Measurements from ENCODE around the gene NCAM1. TPM values are rescaled to one million over a fixed set of nuclear protein-coding genes. Genes with fewer than 3 reads are reported as not detected.
A peak's percentile ranks its signal among the peaks of the same experiment; 100 is the strongest.

NCAM1 gene
- total RNA-seq, 1 experiment from 2014 or later: 12.0 TPM

GRCh38 chr11:113192121-113192925, 231.1 kb downstream of the NCAM1 start:
- no peak for DNase-seq (ENCODE audit: low spot score)
- Histone ChIP-seq H3K9me3 (ENCODE audit: low read depth, low read length, poor library complexity, severe bottlenecking) (no peaks in the 10 kb centered on the region), H3K4me3 (ENCODE audit: low read depth, low read length, poor library complexity, severe bottlenecking) (no peak overlapping the region), H3K4me1 (ENCODE audit: insufficient read depth, low read length, poor library complexity, severe bottlenecking) (peaks cover 10% of the 10 kb centered on the region), H3K27ac (ENCODE audit: low read depth, low read length, poor library complexity, severe bottlenecking) (no peak overlapping the region), H3K27me3 (replicated peaks; ENCODE audit: insufficient read depth, low read depth, low read length, poor library complexity) (no peaks in the 10 kb centered on the region), H3K36me3 (ENCODE audit: insufficient read depth, low read length, poor library complexity, severe bottlenecking) (no peaks in the 10 kb centered on the region)
- BruUV-seq (replicated peaks): no TSS peak
- ChIA-PET POLR2A (ENCODE audit: low non-redundant PET) (no interaction called here), CTCF (no interaction called here)
- no peak for TF ChIP-seq CTCF (conservative IDR thresholded peaks at IDR 0.05; ENCODE audit: low read depth, low read length)
- no peak for TF ChIP-seq EZH2 (IDR thresholded peaks at IDR 0.05; ENCODE audit: borderline replicate concordance, low read depth, low read length, poor library complexity, severe bottlenecking)
- intact Hi-C loops (cut with micrococcal nuclease; ENCODE audit: unreplicated experiment): no loop called here

- H3K4me3 ChIP-seq (ENCODE audit: low read depth, low read length, poor library complexity, severe bottlenecking): no peak overlapping the region
- CTCF ChIA-PET: no interaction called here
- H3K27me3 ChIP-seq (replicated peaks; ENCODE audit: insufficient read depth, low read depth, low read length, poor library complexity): no peaks in the 10 kb centered on the region
- no peaks in the 10 kb centered on the region for H3K9me3 ChIP-seq (ENCODE audit: low read depth, low read length, poor library complexity, severe bottlenecking)
- BruUV-seq (replicated peaks): no TSS peak
- H3K27ac ChIP-seq (ENCODE audit: low read depth, low read length, poor library complexity, severe bottlenecking): no peak overlapping the region
- intact Hi-C loops (cut with micrococcal nuclease; ENCODE audit: unreplicated experiment): no loop called here
- POLR2A ChIA-PET (ENCODE audit: low non-redundant PET): no interaction called here
- no peak for DNase-seq (ENCODE audit: low spot score)
- peaks cover 10% of the 10 kb centered on the region for H3K4me1 ChIP-seq (ENCODE audit: insufficient read depth, low read length, poor library complexity, severe bottlenecking)
- no peak for TF ChIP-seq EZH2 (IDR thresholded peaks at IDR 0.05; ENCODE audit: borderline replicate concordance, low read depth, low read length, poor library complexity, severe bottlenecking)
- TF ChIP-seq CTCF (conservative IDR thresholded peaks at IDR 0.05; ENCODE audit: low read depth, low read length): no peak
- H3K36me3 ChIP-seq (ENCODE audit: insufficient read depth, low read length, poor library complexity, severe bottlenecking): no peaks in the 10 kb centered on the region
Measured at GRCh38 chr11:113193016-113193415, 231.8 kb downstream of the NCAM1 start.

GRCh38 chr11:113193946-113194345, 232.7 kb downstream of the NCAM1 start:
- ChIA-PET CTCF (no interaction called here), POLR2A (ENCODE audit: low non-redundant PET) (no interaction called here)
- peaks cover 10% of the 10 kb centered on the region for H3K4me1 ChIP-seq (ENCODE audit: insufficient read depth, low read length, poor library complexity, severe bottlenecking)
- H3K27me3 ChIP-seq (replicated peaks; ENCODE audit: insufficient read depth, low read depth, low read length, poor library complexity): no peaks in the 10 kb centered on the region
- no peaks in the 10 kb centered on the region for H3K9me3 ChIP-seq (ENCODE audit: low read depth, low read length, poor library complexity, severe bottlenecking)
- H3K27ac ChIP-seq (ENCODE audit: low read depth, low read length, poor library complexity, severe bottlenecking): no peak overlapping the region
- no peak overlapping the region for H3K4me3 ChIP-seq (ENCODE audit: low read depth, low read length, poor library complexity, severe bottlenecking)
- no TSS peak for BruUV-seq (replicated peaks)
- intact Hi-C loops (cut with micrococcal nuclease; ENCODE audit: unreplicated experiment): no loop called here
- TF ChIP-seq CTCF (conservative IDR thresholded peaks at IDR 0.05; ENCODE audit: low read depth, low read length) (no peak), EZH2 (IDR thresholded peaks at IDR 0.05; ENCODE audit: borderline replicate concordance, low read depth, low read length, poor library complexity, severe bottlenecking) (no peak)
- H3K36me3 ChIP-seq (ENCODE audit: insufficient read depth, low read length, poor library complexity, severe bottlenecking): no peaks in the 10 kb centered on the region
- DNase-seq (ENCODE audit: low spot score): peak; percentile 48
